HTERT RPE-1 (cell line): ENCODE measurements around the gene MRPL11.
"Not testable (repeated sequence)": the region's sequence is repeated elsewhere in the genome, so short reads cannot be mapped to it uniquely, and the experiment has no call there.

Experiments
- in situ Hi-C: fragments of 300-500 bp; cut with MboI; formaldehyde crosslinking; loops from 4 replicates; pipeline ENCODE4 v1.14.3; 2020; ENCODE audit warnings: low sequenced_read_pairs

Gene MRPL11

DNA sequence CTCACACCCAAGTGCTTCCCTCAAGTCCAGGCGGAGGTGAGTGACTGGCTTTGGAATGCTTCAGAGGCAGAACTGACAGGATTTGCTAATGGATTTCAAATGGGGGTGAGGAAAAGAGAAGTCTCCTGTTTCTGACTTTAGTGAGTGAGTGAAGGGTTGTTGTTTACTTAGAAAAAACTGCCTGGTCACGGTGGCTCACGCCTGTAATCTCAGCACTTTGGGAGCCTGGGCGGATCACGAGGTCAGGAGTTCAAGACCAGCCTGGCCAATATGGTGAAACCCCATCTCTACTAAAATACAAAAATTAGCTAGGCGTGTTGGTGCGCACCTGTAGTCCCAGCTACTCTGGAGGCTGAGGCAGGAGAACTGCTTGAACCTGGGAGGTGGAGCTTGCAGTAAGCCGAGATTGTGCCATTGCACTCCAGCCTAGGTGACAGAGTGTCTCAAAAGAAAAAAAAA is 6.7 kb downstream of the MRPL11 start:
- in situ Hi-C loops = not testable (repeated sequence)

DNA sequence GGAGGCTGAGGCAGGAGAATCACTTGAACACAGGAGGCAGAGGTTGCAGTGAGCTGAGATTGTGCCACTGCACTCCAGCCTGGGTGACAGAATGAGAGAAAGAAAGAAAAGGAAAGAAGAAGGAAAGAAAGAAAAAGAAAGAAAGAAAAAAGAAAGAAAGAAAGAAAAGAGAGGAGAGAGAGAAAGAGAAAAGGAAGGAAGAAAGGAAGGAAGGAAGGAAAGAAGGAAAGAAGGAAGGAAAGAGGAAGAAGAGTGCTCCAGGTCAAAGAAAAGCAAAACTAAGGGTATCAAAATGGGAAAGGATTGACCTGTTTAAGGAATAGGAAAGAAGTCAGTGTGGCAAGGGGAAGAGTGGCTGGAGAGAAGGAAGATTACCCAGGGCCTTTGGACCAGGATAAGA is 7.4 kb downstream of the MRPL11 start:
- in situ Hi-C loops = not testable (repeated sequence)

DNA sequence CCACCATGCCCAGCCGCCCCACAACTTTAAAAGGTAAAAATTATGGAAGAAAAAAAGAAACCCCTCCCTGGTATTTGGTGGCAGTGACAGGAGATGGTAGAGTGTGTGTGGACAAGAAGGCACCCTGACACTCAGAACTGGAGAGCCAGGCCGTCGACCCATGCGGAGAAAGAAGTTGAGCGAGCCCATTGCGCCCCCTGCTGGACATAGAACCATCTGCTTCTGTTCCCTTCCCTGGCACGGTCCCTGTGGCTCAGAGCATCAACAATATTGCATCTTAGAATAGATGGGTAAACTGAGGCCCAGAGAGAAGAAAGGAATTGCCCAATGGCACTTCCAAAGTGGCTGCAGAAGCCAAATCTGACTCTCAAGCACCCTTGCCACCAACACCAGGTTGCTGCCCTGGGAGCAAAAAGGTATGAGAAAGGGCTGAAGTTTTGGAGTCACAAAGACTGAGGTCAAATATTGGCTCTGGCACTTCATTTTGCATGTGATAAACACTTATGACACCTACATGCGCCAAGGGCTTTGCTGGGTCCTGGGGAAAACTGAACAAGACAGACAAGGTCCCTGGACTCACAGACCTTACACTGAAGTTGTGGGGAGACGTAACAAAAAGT is 8.6 kb downstream of the MRPL11 start:
- in situ Hi-C loops = no loop called here

DNA sequence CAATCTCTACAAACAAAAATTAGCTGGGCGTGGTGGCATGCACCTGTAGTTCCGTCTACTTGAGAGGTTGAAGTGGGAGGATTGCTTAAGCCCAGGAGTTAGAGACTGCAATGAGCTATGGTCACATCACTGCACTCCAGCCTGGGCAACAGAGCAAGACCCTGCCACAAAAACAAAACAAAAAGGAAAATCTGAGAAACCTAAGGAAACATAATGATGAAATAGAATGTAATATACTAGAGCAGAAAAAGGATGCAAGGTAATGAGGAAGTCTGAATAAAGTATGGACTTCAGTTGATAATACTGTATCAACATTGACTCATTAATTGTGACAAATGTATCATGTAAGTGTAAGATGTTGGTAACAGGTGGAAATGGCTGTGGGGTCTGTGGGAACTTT is 9.7 kb downstream of the MRPL11 start:
- in situ Hi-C loops = no loop called here

DNA sequence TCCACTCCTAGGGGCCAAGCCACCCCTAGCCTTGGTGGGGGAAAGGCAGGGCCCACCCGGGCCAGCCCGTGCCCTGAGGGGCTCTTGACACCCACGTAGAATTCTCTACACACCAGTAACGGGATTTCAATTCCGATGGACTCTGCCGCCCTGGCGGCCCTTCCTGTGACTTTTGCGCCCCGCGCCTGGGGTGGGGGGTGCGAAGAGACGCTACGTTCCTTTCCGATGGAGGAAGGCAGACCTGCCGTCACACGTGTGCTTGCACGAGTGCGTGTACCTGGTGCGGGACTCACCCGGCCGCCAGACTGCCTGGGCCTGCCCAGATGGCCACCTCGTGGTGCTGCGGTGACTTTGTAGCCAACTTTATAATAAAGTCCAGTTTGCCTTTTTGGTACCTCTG is 12.3 kb downstream of the MRPL11 start:
- in situ Hi-C loops = no loop called here

DNA sequence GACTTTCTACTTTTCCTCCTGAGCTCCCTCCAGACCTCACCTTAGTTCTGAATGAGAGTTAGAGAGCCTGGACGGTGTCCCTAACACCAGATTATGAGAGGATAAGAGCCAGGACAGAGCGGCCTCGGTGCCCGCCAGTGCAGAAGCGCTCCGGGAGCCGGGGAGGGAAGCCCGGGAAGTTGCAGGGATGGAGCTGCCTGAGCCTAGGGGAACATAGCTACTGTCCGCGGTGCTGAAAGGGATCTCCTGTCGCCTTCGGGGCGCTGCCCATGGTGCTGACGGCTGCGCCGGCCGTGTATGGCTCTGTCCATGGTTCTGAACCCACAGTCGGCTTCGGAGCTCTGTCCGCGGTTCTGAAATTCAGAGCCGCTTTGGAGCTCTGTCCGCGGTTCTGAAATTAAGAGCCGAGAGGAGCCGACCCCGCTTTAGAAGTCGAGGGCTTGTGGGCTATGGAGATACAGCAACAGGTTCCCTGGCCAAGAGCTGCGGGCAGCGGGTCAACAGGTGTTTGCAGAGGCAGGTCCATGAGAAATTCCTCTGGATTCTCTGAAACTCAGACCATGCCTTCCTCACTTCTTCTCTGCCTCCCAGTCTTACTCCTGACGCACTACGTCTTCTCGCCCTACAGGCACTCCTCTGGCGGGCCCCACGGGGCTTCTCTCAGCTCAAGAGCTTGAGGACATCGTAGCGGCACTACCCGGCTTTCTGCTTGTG is 17.0 kb downstream of the MRPL11 start:
- in situ Hi-C loops = no loop called here

DNA sequence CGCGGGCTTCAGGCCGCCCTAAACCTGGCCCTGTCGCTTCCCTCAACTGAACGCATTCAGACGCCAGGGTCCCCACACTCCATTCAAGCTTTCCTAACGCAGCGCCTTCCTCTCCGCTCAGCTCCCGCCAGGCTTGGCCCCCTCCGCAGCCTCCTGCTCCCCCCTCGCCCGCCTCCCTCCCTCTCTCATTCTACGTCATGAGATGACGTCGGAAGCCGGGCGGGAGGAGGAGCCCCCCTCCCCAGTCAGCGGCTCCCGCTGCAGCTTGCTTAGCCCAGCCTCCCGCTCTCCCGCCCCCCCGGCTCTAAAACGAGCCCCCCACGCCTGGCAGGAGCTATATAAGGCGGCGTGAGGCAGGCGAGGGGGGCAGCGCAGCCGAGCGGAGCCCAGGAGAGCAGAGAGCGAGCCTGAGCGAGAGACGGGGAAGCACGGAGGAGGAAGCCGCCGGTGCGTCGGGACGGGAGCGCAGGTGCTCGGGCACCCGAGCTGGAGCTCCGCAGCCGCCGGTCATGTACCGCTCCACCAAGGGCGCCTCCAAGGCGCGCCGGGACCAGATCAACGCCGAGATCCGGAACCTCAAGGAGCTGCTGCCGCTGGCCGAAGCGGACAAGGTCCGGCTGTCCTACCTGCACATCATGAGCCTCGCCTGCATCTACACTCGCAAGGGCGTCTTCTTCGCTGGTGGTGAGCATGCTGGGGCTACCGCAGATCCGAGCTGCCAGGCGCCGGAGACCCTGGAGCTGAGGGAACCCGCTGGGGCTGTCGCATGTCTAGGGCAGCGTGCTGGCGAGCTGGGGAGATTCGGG is 17.8 kb downstream of the MRPL11 start, which contains the start of gene NPAS4:
TSS of gene NPAS4 (plus strand) at position 365 of the 806 bp plus-strand sequence. CDS start at position 510, 145 bp downstream.
- in situ Hi-C loops = no loop called here

DNA sequence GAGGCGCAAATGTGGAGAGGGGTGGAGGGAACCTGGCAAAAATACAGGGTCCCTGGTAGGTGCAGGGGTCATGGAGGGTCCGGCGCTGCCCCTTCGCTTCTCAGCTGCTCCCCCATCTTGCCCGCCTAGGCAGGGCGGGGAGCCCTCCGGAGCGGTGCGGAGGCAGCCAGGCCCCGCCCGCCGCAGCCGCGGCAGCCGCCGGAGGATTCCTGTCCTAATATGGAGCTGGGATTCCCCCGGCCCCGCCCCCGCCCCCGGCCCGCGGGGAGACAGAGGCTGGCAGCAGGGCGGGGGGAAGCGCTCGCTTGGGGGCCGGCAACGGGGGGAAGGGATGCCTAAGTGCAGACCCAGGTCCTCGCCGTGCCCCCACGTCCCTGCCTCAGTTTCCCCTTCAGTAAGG is 18.8 kb downstream of the MRPL11 start:
- in situ Hi-C loops = no loop called here

DNA sequence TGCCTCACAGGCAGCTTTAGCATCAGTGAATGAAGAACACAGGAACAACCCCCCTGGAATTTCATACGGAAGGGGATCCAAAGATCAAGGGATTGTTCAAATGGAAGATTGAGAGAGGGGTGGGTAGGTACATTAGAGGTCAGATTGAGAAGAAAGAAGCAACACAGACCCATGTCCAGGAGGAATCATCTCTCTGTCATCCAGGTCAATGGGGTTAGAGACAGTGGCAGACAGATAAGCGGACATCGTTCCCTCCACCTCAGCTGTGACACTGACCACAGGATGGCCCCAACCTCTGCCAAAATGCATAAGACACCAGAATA is 19.7 kb downstream of the MRPL11 start:
- in situ Hi-C loops = no loop called here

DNA sequence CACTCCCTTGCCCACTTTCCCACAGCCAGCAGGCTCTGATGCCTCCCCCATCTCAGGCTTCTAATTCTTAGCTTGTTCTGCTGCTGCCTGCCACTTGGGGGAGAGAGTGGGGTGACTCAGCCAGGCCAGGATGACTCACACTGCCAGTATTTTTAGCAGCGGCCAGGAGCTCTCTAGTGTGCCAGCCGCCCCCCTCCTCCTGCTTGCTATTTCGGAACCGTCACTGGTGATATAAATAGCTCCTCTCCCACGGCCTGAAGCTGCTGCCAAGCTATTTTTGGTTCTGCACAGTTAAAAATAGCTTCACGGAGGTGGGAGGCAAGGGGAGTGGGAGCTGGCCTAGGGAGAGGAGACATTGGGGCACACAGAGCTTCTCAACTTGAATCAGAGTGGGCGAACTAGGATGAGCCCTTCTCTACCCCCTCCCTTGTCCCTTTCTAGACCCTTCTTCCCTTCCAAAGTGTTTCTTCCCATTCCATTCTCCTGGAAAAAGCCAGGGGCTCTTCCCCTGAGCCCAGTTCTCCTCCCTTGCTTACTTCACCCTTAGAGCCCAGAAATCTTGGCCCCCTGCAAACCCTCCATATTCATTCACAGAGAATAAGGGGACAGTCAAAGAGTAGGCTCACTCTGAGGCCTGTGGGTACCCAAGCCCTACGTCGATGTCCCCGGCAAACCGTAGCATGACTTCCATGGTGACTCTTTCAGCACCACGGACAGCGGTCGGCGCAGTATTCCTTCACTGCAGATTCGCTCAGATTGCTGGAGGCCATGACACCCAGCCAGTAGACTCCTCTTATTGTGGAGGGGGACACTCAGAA is 20.3 kb downstream of the MRPL11 start:
- in situ Hi-C loops = no loop called here

DNA sequence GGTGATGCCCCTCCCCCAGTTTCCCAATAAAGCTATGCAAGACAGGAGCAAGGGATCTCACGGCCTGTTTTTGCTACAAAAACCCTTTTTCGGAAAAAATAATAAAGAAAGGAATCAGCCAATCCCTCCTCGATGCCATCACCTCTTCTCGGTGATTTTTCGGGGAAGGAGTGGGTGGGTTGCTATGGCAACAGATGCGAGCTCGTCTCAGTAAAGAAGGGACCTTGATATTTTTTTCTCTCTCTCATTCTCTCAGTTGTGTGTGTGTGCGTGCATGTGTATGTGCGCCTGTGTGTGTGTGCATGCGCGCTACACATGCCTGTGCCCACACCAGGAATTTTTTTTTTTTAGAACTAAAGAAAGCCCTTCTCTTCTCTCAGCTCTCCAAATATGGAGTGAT is 21.6 kb downstream of the MRPL11 start:
- in situ Hi-C loops = no loop called here

DNA sequence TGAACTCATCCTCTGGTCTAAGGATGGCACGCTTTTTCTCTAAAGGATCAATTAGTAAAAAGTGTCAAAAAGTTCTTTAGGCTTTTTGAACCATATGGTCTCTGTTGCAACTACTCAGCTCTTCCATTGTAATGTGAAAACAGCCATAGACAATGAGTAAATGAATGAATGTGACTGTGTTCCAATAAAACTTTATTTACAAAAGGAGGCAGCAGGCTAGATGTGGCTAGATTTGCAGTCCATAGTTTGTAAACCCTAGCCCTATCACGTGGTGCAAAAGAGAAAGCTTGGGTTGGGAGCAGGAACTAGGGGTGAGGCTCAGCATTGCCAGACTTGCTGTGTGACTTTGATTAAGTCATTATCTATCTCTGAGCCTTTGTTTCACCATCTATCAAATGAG is 23.2 kb downstream of the MRPL11 start:
- in situ Hi-C loops = no loop called here

DNA sequence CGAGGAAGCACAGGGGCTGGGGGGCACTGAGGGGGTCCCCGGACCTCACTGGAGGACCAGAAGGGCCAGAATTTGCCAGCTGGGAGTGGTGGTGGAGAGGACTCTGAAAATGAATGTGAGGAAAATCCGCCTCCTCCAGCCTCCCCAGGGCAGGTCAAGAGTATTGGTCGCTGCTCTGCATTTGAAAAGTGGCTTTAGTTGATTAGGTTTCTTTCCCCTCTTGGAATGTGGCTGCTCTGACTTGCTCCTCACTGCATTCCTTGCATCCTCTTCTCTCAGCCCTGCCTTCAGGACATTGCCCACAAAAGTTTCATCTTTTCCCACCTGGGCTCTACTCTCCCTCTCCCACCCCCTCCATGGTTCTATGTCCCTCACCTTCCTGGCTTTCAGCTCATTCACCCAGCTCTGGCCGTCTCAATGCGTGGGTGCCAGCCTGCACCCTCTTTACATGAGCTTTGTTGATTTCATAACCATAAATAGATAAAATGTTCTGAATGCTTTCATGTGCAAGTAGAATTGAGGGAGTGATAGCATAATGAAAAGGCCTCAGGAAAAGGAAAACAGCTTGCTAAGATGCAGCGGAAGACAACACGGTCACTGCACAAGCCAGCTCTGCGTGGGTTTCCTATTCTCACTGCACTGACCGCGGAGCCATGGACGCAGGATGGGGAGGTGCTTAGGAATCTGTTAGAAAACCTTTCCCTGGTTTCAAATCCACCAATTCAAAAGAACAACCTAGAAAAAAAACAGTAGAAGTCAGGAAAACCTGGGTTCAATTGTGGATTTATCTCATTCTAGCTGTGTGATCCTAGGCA is 24.3 kb downstream of the MRPL11 start:
- in situ Hi-C loops = no loop called here

DNA sequence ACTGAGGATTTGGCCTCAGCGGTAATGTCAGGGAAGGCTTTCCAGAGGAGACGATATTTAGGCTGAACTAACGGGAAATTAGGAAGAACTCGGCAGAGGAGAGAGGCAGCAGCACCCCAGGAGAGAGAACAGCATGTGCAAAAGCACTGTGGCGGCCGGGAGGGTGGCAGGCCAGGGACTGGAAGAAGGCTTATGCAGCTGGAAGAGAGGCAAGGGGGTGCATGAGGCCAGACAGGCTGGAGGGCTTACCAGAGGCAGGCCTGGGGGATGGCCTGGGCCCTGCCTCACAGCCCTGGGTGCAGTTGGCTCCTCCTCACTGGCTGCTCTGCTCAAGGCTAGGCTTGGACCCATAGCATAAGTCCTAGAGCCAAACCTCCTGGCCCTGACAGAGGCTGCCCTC is 25.5 kb downstream of the MRPL11 start:
- in situ Hi-C loops = no loop called here

DNA sequence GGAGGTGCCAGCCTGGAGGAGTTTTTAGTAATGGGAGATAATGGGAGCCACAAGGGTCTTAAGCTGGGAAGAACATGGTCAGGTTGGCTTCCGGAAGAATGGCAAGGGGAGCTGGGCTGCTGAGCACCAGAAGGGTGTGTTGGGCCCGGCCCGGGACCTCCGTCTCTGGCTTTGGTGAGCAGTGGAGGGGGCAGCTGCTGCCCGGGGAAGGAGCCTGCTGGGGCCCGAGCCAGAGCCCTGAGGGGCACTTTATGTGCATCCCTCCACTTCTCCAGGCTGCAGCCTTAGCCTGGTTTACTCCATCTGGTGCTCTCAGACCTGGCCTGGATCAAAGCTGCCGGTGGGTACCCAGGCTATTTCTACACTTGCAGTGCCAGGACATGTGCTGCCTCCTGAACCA is 26.5 kb downstream of the MRPL11 start:
- in situ Hi-C loops = no loop called here

DNA sequence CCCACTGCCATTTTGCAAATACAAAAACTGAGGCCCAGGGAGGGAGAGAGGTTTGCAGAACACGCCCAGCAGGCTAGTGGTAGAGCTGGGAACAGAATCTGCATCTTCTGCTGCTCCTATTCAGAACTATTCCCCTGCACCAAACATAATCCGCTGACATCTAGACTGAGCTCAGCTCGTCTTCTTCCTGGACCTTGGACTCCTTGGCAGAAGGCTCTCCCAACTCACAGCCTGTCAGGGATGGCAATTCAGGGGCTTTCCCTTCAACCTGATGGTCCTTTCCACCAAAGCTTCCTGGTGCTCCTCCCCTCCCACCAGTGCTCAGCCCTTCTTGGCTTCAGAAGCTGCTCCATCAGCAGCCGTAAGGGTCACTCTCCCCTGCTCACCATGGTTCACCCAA is 27.3 kb downstream of the MRPL11 start:
- in situ Hi-C loops = no loop called here

DNA sequence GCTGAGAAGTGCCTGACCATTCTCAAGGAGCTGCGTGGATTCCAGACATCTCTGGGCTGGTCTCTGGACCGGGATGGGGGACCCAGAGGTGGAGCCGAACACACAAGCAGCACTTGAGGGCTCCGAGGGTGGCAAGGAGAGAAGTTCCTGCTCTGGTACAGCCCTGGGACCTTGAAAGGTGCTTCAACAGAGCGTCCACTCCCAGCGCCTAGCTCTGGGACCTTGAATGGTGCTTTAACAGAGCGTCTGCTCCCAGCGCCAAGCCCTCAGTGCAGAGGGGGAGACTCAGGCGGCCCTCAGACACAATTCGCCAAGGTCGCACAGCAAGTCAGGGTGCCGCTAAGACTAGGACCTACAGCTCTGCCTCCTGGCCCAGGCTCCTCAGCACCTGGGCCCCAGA is 28.5 kb downstream of the MRPL11 start:
- in situ Hi-C loops = no loop called here

DNA sequence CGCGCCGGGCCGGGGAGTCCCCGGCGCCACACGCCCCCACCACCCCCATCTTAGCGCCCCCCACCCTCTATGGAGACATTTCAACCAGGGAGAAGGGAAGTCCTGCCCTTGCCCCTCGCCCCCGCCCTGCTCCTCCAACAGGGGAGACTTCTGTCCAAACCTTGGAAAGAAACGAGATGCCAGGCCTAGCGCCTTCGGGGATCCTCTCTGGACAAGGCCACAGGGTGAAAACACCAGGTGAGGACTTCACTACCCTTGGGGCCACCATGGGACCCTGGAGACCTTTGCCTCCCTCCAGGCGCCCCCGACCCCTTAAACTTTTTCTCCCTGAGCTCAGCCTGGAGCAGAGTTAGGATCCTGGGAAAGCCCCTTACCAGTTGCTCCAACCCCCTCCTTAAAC is 29.4 kb downstream of the MRPL11 start:
- in situ Hi-C loops = no loop called here

DNA sequence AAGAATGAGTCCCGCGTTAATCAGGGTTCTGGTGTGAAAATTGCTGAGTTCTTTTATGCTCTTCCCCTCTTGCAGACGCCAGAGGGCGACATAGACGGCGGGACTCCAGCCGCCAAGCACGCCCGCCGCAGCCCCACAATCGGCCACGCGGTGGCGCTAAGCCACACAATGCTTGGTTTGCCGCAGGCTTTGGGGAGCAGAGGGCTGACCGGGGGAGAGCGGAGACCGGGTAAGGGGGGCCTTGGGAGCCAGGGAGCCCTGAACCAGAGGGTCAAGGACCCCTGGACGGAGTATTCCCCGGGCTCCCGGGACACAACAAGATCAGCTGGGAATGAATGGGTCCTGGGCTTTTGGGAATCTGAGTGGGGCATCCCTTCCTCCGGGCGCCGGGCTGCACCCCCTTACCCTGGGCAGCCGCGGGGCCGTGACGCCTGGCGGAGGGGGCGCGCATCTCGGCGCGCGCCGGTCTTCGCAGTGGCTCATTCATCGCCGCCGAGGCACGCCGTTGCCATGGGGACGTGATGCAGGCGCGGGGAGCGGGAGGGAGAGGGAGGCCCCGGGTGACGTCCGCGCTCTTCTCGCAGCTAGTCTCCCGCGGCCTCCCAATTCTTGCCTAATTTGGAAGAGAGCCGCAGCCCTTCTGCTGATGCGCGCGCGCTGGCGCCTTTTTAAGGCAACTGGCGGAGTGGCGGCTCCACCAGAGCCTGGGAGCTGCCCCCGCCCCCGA is 30.0 kb downstream of the MRPL11 start:
- in situ Hi-C loops = no loop called here

DNA sequence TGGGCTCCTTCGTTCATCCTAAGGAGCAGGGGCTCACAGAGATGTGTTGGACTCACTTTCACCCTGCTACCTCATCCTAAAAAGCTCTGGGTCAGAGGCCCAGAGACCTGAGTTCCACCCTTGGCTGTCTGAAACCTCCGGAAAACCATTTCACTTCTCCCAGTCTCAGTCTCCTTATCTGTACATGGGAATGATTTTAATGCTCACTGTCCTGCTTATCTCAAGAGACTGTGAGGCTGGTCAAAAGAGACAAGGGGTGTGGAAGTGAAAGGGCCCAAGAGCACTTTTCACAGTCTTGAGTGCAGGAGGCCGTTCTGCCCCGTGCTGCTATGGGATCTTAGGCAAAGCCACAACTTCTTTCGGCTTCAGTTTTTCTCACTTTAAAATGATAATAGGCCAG is 31.0 kb downstream of the MRPL11 start:
- in situ Hi-C loops = no loop called here
